Ishikawa (cell line): ENCODE results near the gene PLA2G5.

ENCODE experiments used
- CEBPB ChIP-seq: IDR thresholded peaks from 2 replicates; pipeline ENCODE4 v1.6.1; 2012
- CREB1 ChIP-seq: IDR thresholded peaks from 2 replicates; pipeline ENCODE4 v1.6.1; 2012; ENCODE audit warnings: low read depth
- EGR1 ChIP-seq: IDR thresholded peaks from 2 replicates; pipeline ENCODE4 v1.6.1; 2012
- EP300 ChIP-seq: IDR thresholded peaks from 2 replicates; pipeline ENCODE4 v1.6.1; 2012; ENCODE audit warnings: borderline replicate concordance
- FOXM1 ChIP-seq: IDR thresholded peaks from 2 replicates; pipeline ENCODE4 v1.6.1; 2012; ENCODE audit warnings: low read depth, borderline replicate concordance
- NFIC ChIP-seq: IDR thresholded peaks from 2 replicates; pipeline ENCODE4 v1.6.1; 2012
- RAD21 ChIP-seq: IDR thresholded peaks from 2 replicates; pipeline ENCODE4 v1.6.1; 2012; ENCODE audit warnings: low read depth
- TAF1 ChIP-seq: IDR thresholded peaks from 2 replicates; pipeline ENCODE4 v1.6.1; 2012; ENCODE audit warnings: low read depth, mild to moderate bottlenecking
- TCF12 ChIP-seq: IDR thresholded peaks from 2 replicates; pipeline ENCODE4 v1.6.1; 2012; ENCODE audit warnings: low read depth
- TEAD4 ChIP-seq: IDR thresholded peaks from 2 replicates; pipeline ENCODE4 v1.6.1; 2012
- YY1 ChIP-seq: IDR thresholded peaks from 2 replicates; pipeline ENCODE4 v1.6.1; 2012; ENCODE audit warnings: low read depth
- ZBTB7A ChIP-seq: IDR thresholded peaks from 2 replicates; pipeline ENCODE4 v1.6.1; 2012; ENCODE audit warnings: low read depth
- TF ChIP-seq, protein P1 (sequence below): IDR thresholded peaks from 2 replicates; pipeline ENCODE4 v1.6.1; 2012
- TF ChIP-seq, protein P2 (sequence below): IDR thresholded peaks from 2 replicates; pipeline ENCODE4 v1.6.1; 2012
- TF ChIP-seq, protein P3 (sequence below): IDR thresholded peaks from 2 replicates; pipeline ENCODE4 v1.6.1; 2012; ENCODE audit warnings: low read depth, mild to moderate bottlenecking

Gene PLA2G5

DNA sequence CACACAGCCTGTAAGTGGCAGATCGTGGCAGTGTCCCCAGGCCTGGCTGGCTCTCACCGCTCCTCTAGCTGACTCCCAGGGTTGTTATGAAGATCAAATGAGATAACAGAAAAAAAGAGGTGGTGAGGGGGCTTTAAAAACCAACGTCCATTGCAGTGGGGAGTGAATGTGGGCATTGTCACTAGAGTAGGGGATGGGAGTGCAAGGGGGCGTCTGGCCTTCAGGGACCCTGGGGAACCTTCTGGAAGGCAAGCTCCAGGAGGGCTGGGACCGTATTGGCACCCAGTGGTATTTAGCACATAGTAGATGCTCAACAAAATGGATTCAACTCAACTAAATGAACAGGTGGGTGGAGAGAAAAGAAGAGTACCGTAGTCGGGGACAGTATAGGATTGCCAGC lies 45.9 kb downstream of the PLA2G5 start:
- TF ChIP-seq FOXM1 (no peak), YY1 (no peak), CREB1 (no peak), CEBPB (no peak), NFIC (no peak), ZBTB7A (no peak), RAD21 (no peak), TAF1 (no peak), TCF12 (no peak), EP300 (no peak), TEAD4 (no peak), EGR1 (no peak)
- TF ChIP-seq, protein P1, sequence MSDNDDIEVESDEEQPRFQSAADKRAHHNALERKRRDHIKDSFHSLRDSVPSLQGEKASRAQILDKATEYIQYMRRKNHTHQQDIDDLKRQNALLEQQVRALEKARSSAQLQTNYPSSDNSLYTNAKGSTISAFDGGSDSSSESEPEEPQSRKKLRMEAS = no peak
- TF ChIP-seq, protein P2, sequence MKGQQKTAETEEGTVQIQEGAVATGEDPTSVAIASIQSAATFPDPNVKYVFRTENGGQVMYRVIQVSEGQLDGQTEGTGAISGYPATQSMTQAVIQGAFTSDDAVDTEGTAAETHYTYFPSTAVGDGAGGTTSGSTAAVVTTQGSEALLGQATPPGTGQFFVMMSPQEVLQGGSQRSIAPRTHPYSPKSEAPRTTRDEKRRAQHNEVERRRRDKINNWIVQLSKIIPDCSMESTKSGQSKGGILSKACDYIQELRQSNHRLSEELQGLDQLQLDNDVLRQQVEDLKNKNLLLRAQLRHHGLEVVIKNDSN = no peak
- TF ChIP-seq, protein P3, sequence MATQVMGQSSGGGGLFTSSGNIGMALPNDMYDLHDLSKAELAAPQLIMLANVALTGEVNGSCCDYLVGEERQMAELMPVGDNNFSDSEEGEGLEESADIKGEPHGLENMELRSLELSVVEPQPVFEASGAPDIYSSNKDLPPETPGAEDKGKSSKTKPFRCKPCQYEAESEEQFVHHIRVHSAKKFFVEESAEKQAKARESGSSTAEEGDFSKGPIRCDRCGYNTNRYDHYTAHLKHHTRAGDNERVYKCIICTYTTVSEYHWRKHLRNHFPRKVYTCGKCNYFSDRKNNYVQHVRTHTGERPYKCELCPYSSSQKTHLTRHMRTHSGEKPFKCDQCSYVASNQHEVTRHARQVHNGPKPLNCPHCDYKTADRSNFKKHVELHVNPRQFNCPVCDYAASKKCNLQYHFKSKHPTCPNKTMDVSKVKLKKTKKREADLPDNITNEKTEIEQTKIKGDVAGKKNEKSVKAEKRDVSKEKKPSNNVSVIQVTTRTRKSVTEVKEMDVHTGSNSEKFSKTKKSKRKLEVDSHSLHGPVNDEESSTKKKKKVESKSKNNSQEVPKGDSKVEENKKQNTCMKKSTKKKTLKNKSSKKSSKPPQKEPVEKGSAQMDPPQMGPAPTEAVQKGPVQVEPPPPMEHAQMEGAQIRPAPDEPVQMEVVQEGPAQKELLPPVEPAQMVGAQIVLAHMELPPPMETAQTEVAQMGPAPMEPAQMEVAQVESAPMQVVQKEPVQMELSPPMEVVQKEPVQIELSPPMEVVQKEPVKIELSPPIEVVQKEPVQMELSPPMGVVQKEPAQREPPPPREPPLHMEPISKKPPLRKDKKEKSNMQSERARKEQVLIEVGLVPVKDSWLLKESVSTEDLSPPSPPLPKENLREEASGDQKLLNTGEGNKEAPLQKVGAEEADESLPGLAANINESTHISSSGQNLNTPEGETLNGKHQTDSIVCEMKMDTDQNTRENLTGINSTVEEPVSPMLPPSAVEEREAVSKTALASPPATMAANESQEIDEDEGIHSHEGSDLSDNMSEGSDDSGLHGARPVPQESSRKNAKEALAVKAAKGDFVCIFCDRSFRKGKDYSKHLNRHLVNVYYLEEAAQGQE = no peak

DNA sequence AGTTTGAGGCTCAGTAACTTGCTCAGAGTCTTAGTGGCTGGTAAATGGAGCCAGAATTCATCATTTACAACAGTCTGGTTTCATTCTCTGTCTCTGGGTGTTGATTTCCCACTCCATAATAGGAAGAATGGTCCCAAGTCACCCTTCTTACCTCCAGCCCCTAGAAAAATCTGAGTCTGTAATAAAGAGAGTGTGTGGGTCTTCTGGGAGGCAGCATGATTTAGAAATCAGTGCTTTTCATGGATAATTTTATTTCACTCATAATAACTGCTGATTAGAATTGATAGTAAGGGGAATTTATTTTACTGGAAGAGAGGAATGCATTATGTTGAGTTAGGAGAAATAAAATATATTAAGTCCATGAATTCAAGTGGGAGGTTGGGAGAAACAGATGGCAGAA lies 47.2 kb downstream of the PLA2G5 start:
- no peak for TF ChIP-seq RAD21
- TF ChIP-seq CEBPB = no peak
- TF ChIP-seq, protein P1 = no peak
- TF ChIP-seq ZBTB7A = no peak
- TF ChIP-seq NFIC = no peak
- no peak for TF ChIP-seq TEAD4
- no peak for TF ChIP-seq TCF12
- no peak for TF ChIP-seq TAF1
- TF ChIP-seq EGR1 = no peak
- TF ChIP-seq CREB1 = no peak
- TF ChIP-seq YY1 = no peak
- TF ChIP-seq, protein P2 = no peak
- TF ChIP-seq, protein P3 = no peak
- TF ChIP-seq FOXM1 = no peak
- TF ChIP-seq EP300 = no peak

DNA sequence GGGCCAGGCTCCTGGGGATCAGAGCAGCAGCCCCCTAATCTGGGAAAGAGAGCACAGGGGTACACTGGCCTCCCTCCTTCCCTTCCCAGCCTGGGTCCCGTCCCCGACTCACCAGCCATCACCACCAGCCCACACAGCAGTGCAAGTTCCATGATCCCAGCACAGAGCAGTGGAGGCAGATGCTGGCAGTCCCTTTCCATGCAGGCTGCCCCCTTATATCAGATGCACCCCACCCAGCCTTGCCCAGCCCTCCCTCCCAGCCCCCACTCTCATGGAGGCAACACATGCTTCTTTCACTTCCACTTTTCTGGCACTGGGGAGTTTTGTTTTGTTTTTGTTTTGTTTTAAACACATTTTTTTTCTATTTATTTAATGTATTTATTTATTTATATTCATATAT lies 49.4 kb downstream of the PLA2G5 start, which contains the start of gene PLA2G2D:
TSS of gene PLA2G2D (minus strand) at position 190 of the 400 bp plus-strand sequence. CDS start at position 152, 38 bp downstream.
- TF ChIP-seq RAD21 = no peak
- TF ChIP-seq, protein P3 = no peak
- no peak for TF ChIP-seq EP300
- TF ChIP-seq NFIC = no peak
- TF ChIP-seq, protein P1 = no peak
- no peak for TF ChIP-seq EGR1
- TF ChIP-seq TAF1 = no peak
- no peak for TF ChIP-seq ZBTB7A
- no peak for TF ChIP-seq YY1
- no peak for TF ChIP-seq TCF12
- no peak for TF ChIP-seq CREB1
- TF ChIP-seq FOXM1 = no peak
- TF ChIP-seq CEBPB = no peak
- no peak for TF ChIP-seq TEAD4
- TF ChIP-seq, protein P2 = no peak

DNA sequence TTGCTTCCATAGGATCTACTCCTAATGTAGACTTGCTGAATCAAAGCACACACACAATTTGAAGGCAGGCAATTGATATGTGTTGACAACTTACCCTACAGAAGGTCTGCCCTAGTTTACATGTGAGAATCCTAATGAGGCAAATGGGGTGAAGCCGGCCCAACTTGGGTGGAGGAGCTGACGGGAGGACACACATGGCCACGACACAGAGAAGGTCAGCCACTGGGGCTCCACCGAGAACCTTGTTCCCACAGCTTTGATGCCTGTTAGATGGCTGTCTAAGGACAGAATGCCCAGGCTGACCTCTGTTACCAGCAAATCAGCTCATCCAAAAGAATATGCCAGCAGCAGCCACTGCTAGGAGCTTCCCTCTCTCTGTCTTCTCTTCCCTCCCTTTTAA lies 50.8 kb downstream of the PLA2G5 start:
- TF ChIP-seq NFIC (no peak), TCF12 (no peak), ZBTB7A (no peak), CEBPB (no peak), RAD21 (no peak)
- TF ChIP-seq, protein P1 = no peak
- TF ChIP-seq, protein P3 = no peak
